Activated naive CD4-positive, alpha-beta T cell treated with anti-CD3 and anti-CD28 coated beads, Interleukin-2, amount 10 ng/mL, durations not matched to agents 7 days and 5 days (primary cell): ENCODE data around the gene PLA2R1.

Experiments used
- CTCF ChIA-PET: fragments of 350-600 bp; sonication (Branson Sonifier 250); formaldehyde crosslinking; loops from one replicate; lab custom pipeline; 2021; ENCODE audit warnings: antibody characterized with exemption; lab: Charles Lee
- DNase-seq: peaks from one replicate; pipeline ENCODE4 v3.0.0-alpha.2; 2020
- H3K27ac Mint-ChIP-seq: one replicate; pipeline ENCODE4 v1.8.0; 2021; ENCODE audit warnings: mild to moderate bottlenecking, moderate library complexity, mixed read lengths
- H3K27me3 Mint-ChIP-seq: one replicate; pipeline ENCODE4 v1.8.0; 2021; ENCODE audit warnings: mild to moderate bottlenecking, mixed read lengths
- H3K36me3 Mint-ChIP-seq: one replicate; pipeline ENCODE4 v1.8.0; 2021; ENCODE audit warnings: mixed read lengths
- H3K4me1 Mint-ChIP-seq: one replicate; pipeline ENCODE4 v1.8.0; 2021; ENCODE audit warnings: mixed read lengths
- H3K4me3 Mint-ChIP-seq: one replicate; pipeline ENCODE4 v1.8.0; 2021; ENCODE audit warnings: mild to moderate bottlenecking, moderate library complexity, mixed read lengths
- H3K9me3 Mint-ChIP-seq: one replicate; pipeline ENCODE4 v1.8.0; 2021; ENCODE audit warnings: mixed read lengths

Gene PLA2R1

GRCh38 chr2:159904127-159904958, 158.1 kb downstream of the PLA2R1 start, which contains the start of gene LY75:
LY75 (minus strand) TSS chr2:159904756.
- peak within 1 kb of the TSS; percentile 94 for H3K4me3 Mint-ChIP-seq
- peaks cover 19% of the 10 kb centered on the region for H3K36me3 Mint-ChIP-seq
- peaks cover 39% of the 10 kb centered on the region for H3K4me1 Mint-ChIP-seq
- CTCF ChIA-PET, result interaction anchor here (1.0 to 1.9 kb wide), 2 partner anchors 10 to 64 kb away, joined by 3 to 5 read pairs; no protein-coding TSS in a partner anchor
- H3K27me3 Mint-ChIP-seq, result peaks cover 13% of the 10 kb centered on the region
- peak; percentile 87 for DNase-seq
- no peaks in the 10 kb centered on the region for H3K9me3 Mint-ChIP-seq
- peak within 1 kb of the TSS; percentile 94 for H3K27ac Mint-ChIP-seq

- Mint-ChIP-seq H3K27ac (peak overlapping the region; percentile 94), H3K4me3 (peak overlapping the region; percentile 94), H3K4me1 (peaks cover 39% of the 10 kb centered on the region), H3K27me3 (peaks cover 12% of the 10 kb centered on the region), H3K9me3 (no peaks in the 10 kb centered on the region), H3K36me3 (peaks cover 19% of the 10 kb centered on the region)
- DNase-seq, result peak; percentile 80
- CTCF ChIA-PET, result interaction anchor here (0.6 to 1.9 kb wide), 2 partner anchors 9 to 1071 kb away, joined by 3 to 5 read pairs; no protein-coding TSS in a partner anchor
Measured at GRCh38 chr2:159903443-159904126, 158.8 kb downstream of the PLA2R1 start.

GRCh38 chr2:159902722-159903121, 159.7 kb downstream of the PLA2R1 start:
- peak overlapping the region; percentile 94 for H3K4me3 Mint-ChIP-seq
- CTCF ChIA-PET, result interaction anchor here (1.9 kb wide), 1 partner anchor 8 kb away, joined by 5 read pairs; no protein-coding TSS in a partner anchor

GRCh38 chr2:159900343-159900742, 162.1 kb downstream of the PLA2R1 start:
- H3K9me3 Mint-ChIP-seq, result no peaks in the 10 kb centered on the region
- DNase-seq, result no peak
- no peak overlapping the region for H3K4me3 Mint-ChIP-seq
- peaks cover 47% of the 10 kb centered on the region for H3K4me1 Mint-ChIP-seq
- H3K27me3 Mint-ChIP-seq, result no peaks in the 10 kb centered on the region
- H3K36me3 Mint-ChIP-seq, result peaks cover 30% of the 10 kb centered on the region
- CTCF ChIA-PET, result interaction anchor here (1.5 kb wide), 1 partner anchor 8 kb away, joined by 4 read pairs; no protein-coding TSS in a partner anchor
- no peak overlapping the region for H3K27ac Mint-ChIP-seq

More at GRCh38 chr2:159902722-159903121, 159.7 kb downstream of the PLA2R1 start:
- Mint-ChIP-seq H3K4me1 (peaks cover 39% of the 10 kb centered on the region), H3K27ac (peak overlapping the region; percentile 94), H3K9me3 (no peaks in the 10 kb centered on the region), H3K36me3 (peaks cover 23% of the 10 kb centered on the region), H3K27me3 (peaks cover 12% of the 10 kb centered on the region)
- DNase-seq, result no peak

GRCh38 chr2:159898441-159898840, 164.0 kb downstream of the PLA2R1 start:
- Mint-ChIP-seq H3K9me3 (no peaks in the 10 kb centered on the region), H3K4me3 (no peak overlapping the region), H3K27me3 (no peaks in the 10 kb centered on the region), H3K36me3 (peaks cover 33% of the 10 kb centered on the region), H3K27ac (no peak overlapping the region), H3K4me1 (peaks cover 37% of the 10 kb centered on the region)
- DNase-seq, result no peak
- CTCF ChIA-PET, result no interaction called here

GRCh38 chr2:159897720-159898119, 164.7 kb downstream of the PLA2R1 start:
- Mint-ChIP-seq H3K9me3 (no peaks in the 10 kb centered on the region), H3K27ac (no peak overlapping the region), H3K36me3 (peaks cover 26% of the 10 kb centered on the region), H3K4me1 (peaks cover 30% of the 10 kb centered on the region), H3K4me3 (no peak overlapping the region), H3K27me3 (no peaks in the 10 kb centered on the region)
- CTCF ChIA-PET, result interaction anchor here (0.7 kb wide), 1 partner anchor 26 kb away, joined by 4 read pairs; no protein-coding TSS in a partner anchor
- no peak for DNase-seq

- Mint-ChIP-seq H3K27ac (no peak overlapping the region), H3K4me1 (peaks cover 25% of the 10 kb centered on the region)
- CTCF ChIA-PET, result interaction anchor here (0.7 to 1.5 kb wide), 2 partner anchors 25 to 27 kb away, joined by 4 read pairs; no protein-coding TSS in a partner anchor
Measured at GRCh38 chr2:159897081-159897480, 165.3 kb downstream of the PLA2R1 start.

GRCh38 chr2:159895258-159896065, 167.0 kb downstream of the PLA2R1 start:
- Mint-ChIP-seq H3K36me3 (peaks cover 17% of the 10 kb centered on the region), H3K27ac (peak overlapping the region; percentile 29), H3K27me3 (no peaks in the 10 kb centered on the region), H3K9me3 (no peaks in the 10 kb centered on the region), H3K4me1 (peaks cover 20% of the 10 kb centered on the region), H3K4me3 (no peak overlapping the region)
- DNase-seq, result no peak
- CTCF ChIA-PET, result interaction anchor here (1.5 to 1.8 kb wide), 2 partner anchors 8 to 27 kb away, joined by 4 to 5 read pairs; partner anchors contain the start of gene LY75

More at GRCh38 chr2:159897081-159897480, 165.3 kb downstream of the PLA2R1 start:
- peaks cover 23% of the 10 kb centered on the region for H3K36me3 Mint-ChIP-seq
- no peaks in the 10 kb centered on the region for H3K27me3 Mint-ChIP-seq
- no peak for DNase-seq
- H3K4me3 Mint-ChIP-seq, result no peak overlapping the region
- H3K9me3 Mint-ChIP-seq, result no peaks in the 10 kb centered on the region

- CTCF ChIA-PET, result interaction anchor here (1.8 kb wide), 1 partner anchor 10 kb away, joined by 5 read pairs; the partner anchor contains the start of gene LY75
- H3K4me1 Mint-ChIP-seq, result peaks cover 17% of the 10 kb centered on the region
Measured at GRCh38 chr2:159894145-159894838, 168.1 kb downstream of the PLA2R1 start.

GRCh38 chr2:159892990-159893810, 169.2 kb downstream of the PLA2R1 start:
- Mint-ChIP-seq H3K4me3 (no peak overlapping the region), H3K4me1 (peaks cover 17% of the 10 kb centered on the region), H3K27me3 (no peaks in the 10 kb centered on the region), H3K27ac (no peak overlapping the region), H3K9me3 (no peaks in the 10 kb centered on the region), H3K36me3 (peaks cover 23% of the 10 kb centered on the region)
- CTCF ChIA-PET, result no interaction called here
- DNase-seq, result no peak

More at GRCh38 chr2:159894145-159894838, 168.1 kb downstream of the PLA2R1 start:
- Mint-ChIP-seq H3K4me3 (no peak overlapping the region), H3K27ac (no peak overlapping the region), H3K9me3 (no peaks in the 10 kb centered on the region), H3K27me3 (no peaks in the 10 kb centered on the region), H3K36me3 (peaks cover 25% of the 10 kb centered on the region)
- DNase-seq, result no peak

- H3K9me3 Mint-ChIP-seq, result no peaks in the 10 kb centered on the region
- H3K4me1 Mint-ChIP-seq, result peaks cover 17% of the 10 kb centered on the region
- CTCF ChIA-PET, result interaction anchor here (1.2 kb wide), 1 partner anchor 9 kb away, joined by 4 read pairs; no protein-coding TSS in a partner anchor
- H3K27me3 Mint-ChIP-seq, result no peaks in the 10 kb centered on the region
- no peak overlapping the region for H3K27ac Mint-ChIP-seq
- H3K36me3 Mint-ChIP-seq, result peaks cover 20% of the 10 kb centered on the region
- no peak overlapping the region for H3K4me3 Mint-ChIP-seq
- no peak for DNase-seq
Measured at GRCh38 chr2:159891917-159892730, 170.3 kb downstream of the PLA2R1 start.

- Mint-ChIP-seq H3K9me3 (no peaks in the 10 kb centered on the region), H3K4me1 (peaks cover 14% of the 10 kb centered on the region), H3K27me3 (no peaks in the 10 kb centered on the region), H3K36me3 (peaks cover 18% of the 10 kb centered on the region), H3K27ac (no peak overlapping the region), H3K4me3 (no peak overlapping the region)
- no peak for DNase-seq
- CTCF ChIA-PET, result interaction anchor here (1.2 kb wide), 1 partner anchor 10 kb away, joined by 4 read pairs; no protein-coding TSS in a partner anchor
Measured at GRCh38 chr2:159891267-159891588, 171.2 kb downstream of the PLA2R1 start.
